Effector memory CD4-positive, alpha-beta T cell (primary cell): Measurements from ENCODE around the gene THADA.

Source experiments
- DNase-seq, 3 donors: peaks; one replicate each; pipeline ENCODE4 v3.0.0-alpha.2; 2020
- H3K27ac ChIP-seq: 2 replicates; pipeline ENCODE4 v1.7.0; 2013; ENCODE audit warnings: mild to moderate bottlenecking, low read length, moderate library complexity; ENCODE audit not compliant: insufficient read depth, poor library complexity, severe bottlenecking
- H3K27me3 ChIP-seq: replicated peaks from 2 replicates; pipeline ENCODE4 v1.7.0; 2013; ENCODE audit warnings: mild to moderate bottlenecking, low read length; ENCODE audit not compliant: insufficient read depth, control insufficient read depth, poor library complexity, severe bottlenecking
- H3K36me3 ChIP-seq: 2 replicates; pipeline ENCODE4 v1.7.0; 2013; ENCODE audit warnings: mild to moderate bottlenecking, low read length, moderate library complexity; ENCODE audit not compliant: control insufficient read depth, insufficient read depth
- H3K4me1 ChIP-seq: 2 replicates; pipeline ENCODE4 v1.7.0; 2013; ENCODE audit warnings: low read length, mild to moderate bottlenecking; ENCODE audit not compliant: control insufficient read depth, insufficient read depth, poor library complexity, severe bottlenecking
- H3K4me3 ChIP-seq: 2 replicates; pipeline ENCODE4 v1.7.0; 2013; ENCODE audit warnings: low read length, low read depth, mild to moderate bottlenecking; ENCODE audit not compliant: insufficient read depth, poor library complexity, severe bottlenecking
- H3K9me3 ChIP-seq: 2 replicates; pipeline ENCODE4 v1.7.0; 2013; ENCODE audit warnings: mild to moderate bottlenecking, low read length, moderate library complexity; ENCODE audit not compliant: control insufficient read depth

The THADA gene

GRCh38 chr2:43233218-43234212 lies 362.3 kb downstream of the THADA start:
- H3K36me3 ChIP-seq: peaks cover 5% of the 10 kb centered on the region
- no peak overlapping the region for H3K4me3 ChIP-seq
- H3K27ac ChIP-seq: no peak overlapping the region
- H3K9me3 ChIP-seq: no peaks in the 10 kb centered on the region
- H3K27me3 ChIP-seq: no peaks in the 10 kb centered on the region
- DNase-seq: no peak
- peaks cover 8% of the 10 kb centered on the region for H3K4me1 ChIP-seq

GRCh38 chr2:43230951-43231827 lies 364.6 kb downstream of the THADA start:
- Histone ChIP-seq H3K27me3 (no peaks in the 10 kb centered on the region), H3K4me3 (no peak overlapping the region)

GRCh38 chr2:43230351-43230885 lies 365.4 kb downstream of the THADA start:
- Histone ChIP-seq H3K9me3 (no peaks in the 10 kb centered on the region), H3K36me3 (peaks cover 13% of the 10 kb centered on the region), H3K27me3 (no peaks in the 10 kb centered on the region), H3K27ac (no peak overlapping the region), H3K4me3 (no peak overlapping the region), H3K4me1 (peaks cover 18% of the 10 kb centered on the region)
- DNase-seq: no peak

More at GRCh38 chr2:43230951-43231827, 364.6 kb downstream of the THADA start:
- no peak for DNase-seq
- no peaks in the 10 kb centered on the region for H3K9me3 ChIP-seq
- peaks cover 6% of the 10 kb centered on the region for H3K36me3 ChIP-seq
- H3K4me1 ChIP-seq: peaks cover 18% of the 10 kb centered on the region
- no peak overlapping the region for H3K27ac ChIP-seq

- peak; percentile 21 to 41 (median 26) for DNase-seq
- peaks cover 25% of the 10 kb centered on the region for H3K36me3 ChIP-seq
- no peaks in the 10 kb centered on the region for H3K27me3 ChIP-seq
- H3K27ac ChIP-seq: peak overlapping the region; percentile 91
- no peaks in the 10 kb centered on the region for H3K9me3 ChIP-seq
- peaks cover 18% of the 10 kb centered on the region for H3K4me1 ChIP-seq
- peak overlapping the region; percentile 95 for H3K4me3 ChIP-seq
These were observed 366.8 kb downstream of the THADA start for GRCh38 chr2:43228756-43229659.

- Histone ChIP-seq H3K27me3 (no peaks in the 10 kb centered on the region), H3K4me3 (peak overlapping the region; percentile 95), H3K36me3 (peaks cover 31% of the 10 kb centered on the region), H3K4me1 (peaks cover 18% of the 10 kb centered on the region), H3K27ac (peak overlapping the region; percentile 91), H3K9me3 (no peaks in the 10 kb centered on the region)
- DNase-seq: no peak
These were observed 367.5 kb downstream of the THADA start for GRCh38 chr2:43228321-43228751.

- Histone ChIP-seq H3K4me1 (peaks cover 18% of the 10 kb centered on the region), H3K4me3 (peak overlapping the region; percentile 95), H3K27me3 (no peaks in the 10 kb centered on the region), H3K36me3 (peaks cover 36% of the 10 kb centered on the region), H3K9me3 (no peaks in the 10 kb centered on the region), H3K27ac (peak overlapping the region; percentile 91)
- DNase-seq: no peak
These were observed 368.0 kb downstream of the THADA start for GRCh38 chr2:43227830-43228281.

- H3K4me1 ChIP-seq: peaks cover 18% of the 10 kb centered on the region
- peaks cover 43% of the 10 kb centered on the region for H3K36me3 ChIP-seq
- DNase-seq: peak; percentile 32 to 44 (median 33)
These were observed 368.6 kb downstream of the THADA start for GRCh38 chr2:43226955-43227829.

GRCh38 chr2:43226558-43226954 lies 369.3 kb downstream of the THADA start, which contains the start of gene ZFP36L2:
ZFP36L2 (minus strand) TSS chr2:43226606; CDS start chr2:43226315, 291 bp downstream.
- Histone ChIP-seq H3K27me3 (no peaks in the 10 kb centered on the region), H3K36me3 (peaks cover 44% of the 10 kb centered on the region), H3K4me1 (peaks cover 18% of the 10 kb centered on the region), H3K27ac (peak within 1 kb of the TSS; percentile 91), H3K4me3 (peak within 1 kb of the TSS; percentile 95), H3K9me3 (no peaks in the 10 kb centered on the region)
- DNase-seq: peak; percentile 90 to 95 (median 92)

More at GRCh38 chr2:43226955-43227829, 368.6 kb downstream of the THADA start:
- Histone ChIP-seq H3K9me3 (no peaks in the 10 kb centered on the region), H3K4me3 (peak overlapping the region; percentile 95), H3K27ac (peak overlapping the region; percentile 91), H3K27me3 (no peaks in the 10 kb centered on the region)
